HG03175 (cell line): ENCODE data around the gene ACP5.
A peak's percentile ranks its signal among the peaks of the same experiment; 100 is the strongest.
"Not testable (repeated sequence)": the region's sequence is repeated elsewhere in the genome, so short reads cannot be mapped to it uniquely, and the experiment has no call there.

Experiments
- ATAC-seq: cut with Tn5 transposase; IDR thresholded peaks from one replicate; pipeline ENCODE4 v1.9.1; 2021; ENCODE audit warnings: mild to moderate bottlenecking, moderate library complexity; ENCODE audit not compliant: unreplicated experiment

Gene ACP5

GRCh38 chr19:11577451-11578257, at the start of gene ACP5:
Gene ACP5 (minus strand): TSS chr19:11577645. CDS start chr19:11577317, 328 bp downstream.
- no peak for ATAC-seq

- ATAC-seq, result no peak
Observed at GRCh38 chr19:11626252-11626651, 48.8 kb upstream of the ACP5 start.

GRCh38 chr19:11624069-11624463, 46.6 kb upstream of the ACP5 start:
- ATAC-seq, result no peak

GRCh38 chr19:11622401-11622800, 45.0 kb upstream of the ACP5 start:
- not testable (repeated sequence) for ATAC-seq

GRCh38 chr19:11620553-11620952, 43.1 kb upstream of the ACP5 start:
- ATAC-seq, result no peak

- ATAC-seq, result no peak
Observed at GRCh38 chr19:11617180-11618062, 40.0 kb upstream of the ACP5 start.

GRCh38 chr19:11612816-11613511, 35.5 kb upstream of the ACP5 start:
- no peak for ATAC-seq

- ATAC-seq, result no peak
Observed at GRCh38 chr19:11611730-11612129, 34.3 kb upstream of the ACP5 start.

GRCh38 chr19:11606484-11606883, 29.0 kb upstream of the ACP5 start:
- no peak for ATAC-seq

- ATAC-seq, result not testable (repeated sequence)
Observed at GRCh38 chr19:11599704-11600103, 22.3 kb upstream of the ACP5 start.

- ATAC-seq, result no peak
Observed at GRCh38 chr19:11598746-11599145, 21.3 kb upstream of the ACP5 start.

- no peak for ATAC-seq
Observed at GRCh38 chr19:11598103-11598483, 20.6 kb upstream of the ACP5 start.

- ATAC-seq, result peak; percentile 98
Observed at GRCh38 chr19:11597202-11598102, 20.0 kb upstream of the ACP5 start, which contains the start of gene ZNF627. Gene ZNF627 (plus strand): TSS chr19:11597483. CDS start chr19:11597628, 145 bp downstream.

- no peak for ATAC-seq
Observed at GRCh38 chr19:11596156-11596555, 18.7 kb upstream of the ACP5 start.

GRCh38 chr19:11594084-11594483, 16.6 kb upstream of the ACP5 start:
- ATAC-seq, result no peak

- ATAC-seq, result no peak
Observed at GRCh38 chr19:11587975-11588631, 10.7 kb upstream of the ACP5 start.

- no peak for ATAC-seq
Observed at GRCh38 chr19:11587302-11587974, 10.0 kb upstream of the ACP5 start.

GRCh38 chr19:11586331-11586730, 8.9 kb upstream of the ACP5 start:
- no peak for ATAC-seq

- ATAC-seq, result peak; percentile 68
Observed at GRCh38 chr19:11581740-11582139, 4.3 kb upstream of the ACP5 start.
